ENCODE measurements around the gene INPP4A.

INPP4A gene

GRCh38 chr2:98438190-98439133 is 6.2 kb upstream of the INPP4A start:
- DNase-seq, result no peak

GRCh38 chr2:98441706-98442450 is 2.8 kb upstream of the INPP4A start:
- no peak for DNase-seq

GRCh38 chr2:98442488-98442887 is 2.2 kb upstream of the INPP4A start:
- DNase-seq, result no peak

DNA sequence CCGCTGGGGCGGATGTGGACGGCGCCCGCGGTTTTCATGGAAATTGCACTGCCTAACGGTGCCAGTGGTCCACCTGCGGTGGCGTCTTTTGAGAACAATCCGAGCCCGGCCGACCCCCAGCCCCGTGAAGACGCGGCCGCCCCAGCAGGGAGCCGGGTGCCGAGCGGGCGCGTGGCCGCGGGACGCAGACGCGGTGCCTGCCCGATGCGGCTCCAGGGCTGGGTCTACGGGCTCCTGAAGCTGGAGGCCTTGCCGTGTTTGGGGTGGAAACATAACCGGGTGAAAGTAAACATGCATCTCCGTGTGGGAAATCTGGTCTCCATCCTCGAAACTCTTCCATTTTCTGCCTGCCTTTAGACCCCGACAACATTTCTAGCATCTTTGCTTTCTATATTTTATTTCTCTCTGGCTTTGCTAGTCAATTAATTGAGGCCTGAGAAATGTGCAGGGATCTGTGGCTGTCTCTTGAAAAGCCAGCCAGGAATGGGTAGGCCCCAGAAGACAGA is 572 bp downstream of the INPP4A start:
- DNase-seq, result peak; percentile 56

DNA sequence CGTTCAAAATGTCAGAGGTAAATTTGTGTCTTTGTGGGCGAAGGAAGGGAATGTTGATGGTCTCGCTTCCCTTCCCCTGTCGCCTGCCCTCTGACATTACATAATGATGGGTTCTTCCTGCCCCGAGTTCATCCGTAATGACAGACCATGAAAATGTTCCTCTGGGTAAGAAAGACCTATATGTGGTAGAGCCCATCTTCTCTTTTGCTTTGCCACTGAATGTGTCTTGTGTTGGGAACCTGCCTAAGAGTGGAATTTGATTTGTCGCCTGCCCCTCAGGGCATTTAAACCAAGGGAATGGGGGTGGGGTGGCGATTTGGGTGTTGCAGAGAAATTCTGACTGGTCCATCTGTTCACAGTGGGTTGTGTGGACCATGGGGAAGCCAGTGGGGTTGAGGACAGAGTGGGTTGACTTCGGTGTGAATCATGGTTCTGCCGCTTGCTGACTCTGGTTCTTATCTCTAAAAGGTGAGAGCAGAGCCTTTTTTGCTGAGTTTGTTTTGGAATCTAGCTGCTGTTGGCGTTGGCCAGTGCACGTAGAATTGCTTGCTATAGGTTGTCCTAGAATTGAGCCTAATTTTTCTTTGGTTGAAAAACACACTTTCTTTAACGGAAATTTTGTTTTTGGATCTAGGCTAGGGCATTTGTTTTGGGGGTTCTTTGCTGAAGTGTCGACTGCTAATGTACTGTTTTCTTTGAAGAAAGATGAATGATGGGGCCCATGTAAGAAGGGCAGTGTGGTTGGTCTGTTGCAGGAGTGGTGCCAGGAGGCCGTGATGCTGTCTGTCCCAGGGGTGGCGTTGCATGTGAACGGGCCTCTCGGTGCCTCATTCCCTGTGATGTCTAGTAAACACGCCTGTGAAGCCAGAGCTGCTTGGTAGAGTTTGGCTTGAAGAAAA is 1.3 kb downstream of the INPP4A start:
- DNase-seq, result no peak

DNA sequence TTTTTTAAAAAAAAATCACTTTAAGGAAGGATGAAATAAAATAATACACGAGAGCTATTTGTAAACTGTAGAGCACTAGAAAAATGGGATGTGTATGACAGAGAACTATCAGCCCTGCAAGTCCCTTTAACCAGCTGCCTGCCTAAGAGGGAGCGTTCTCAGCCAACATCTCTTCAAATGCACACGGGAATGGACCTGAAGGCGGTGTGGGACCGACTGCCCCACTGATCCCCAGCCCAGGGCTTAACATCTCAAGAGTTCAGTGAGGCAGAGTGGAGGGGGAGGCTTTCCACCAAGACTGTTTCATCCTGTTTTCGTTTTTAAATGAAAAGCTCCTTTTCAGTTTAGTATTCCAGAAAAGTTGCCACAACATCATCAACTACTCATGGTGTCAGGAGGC is 2.2 kb downstream of the INPP4A start:
- no peak for DNase-seq

GRCh38 chr2:98448441-98449145 is 3.9 kb downstream of the INPP4A start:
- DNase-seq, result no peak

- DNase-seq, result no peak
Observed at GRCh38 chr2:98452396-98453027, 7.9 kb downstream of the INPP4A start.

- DNase-seq, result no peak
Observed at GRCh38 chr2:98453083-98453482, 8.4 kb downstream of the INPP4A start.

DNA sequence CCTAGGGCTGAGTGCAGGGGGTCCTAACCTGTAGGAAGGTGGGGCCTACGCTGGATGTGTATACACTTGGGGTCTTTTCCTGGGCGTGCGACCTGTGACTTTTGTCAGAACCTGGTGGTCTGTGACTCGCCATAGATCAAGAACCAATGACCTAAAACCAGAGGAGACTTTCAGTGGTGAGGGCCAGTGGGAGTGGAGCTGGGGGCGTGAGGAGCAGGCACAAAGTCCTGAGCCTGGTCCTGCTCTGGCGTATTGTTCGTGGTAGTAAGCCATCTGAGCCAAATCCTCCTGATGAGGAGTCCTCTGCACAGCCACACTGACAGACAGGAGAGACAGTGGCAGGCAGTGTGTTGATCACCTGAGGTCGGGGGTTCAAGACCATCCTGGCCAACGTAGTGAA is 8.9 kb downstream of the INPP4A start:
- DNase-seq, result no peak

- DNase-seq, result no peak
Observed at GRCh38 chr2:98454073-98454472, 9.4 kb downstream of the INPP4A start.

GRCh38 chr2:98454500-98455235 is 10.0 kb downstream of the INPP4A start:
- no peak for DNase-seq

DNA sequence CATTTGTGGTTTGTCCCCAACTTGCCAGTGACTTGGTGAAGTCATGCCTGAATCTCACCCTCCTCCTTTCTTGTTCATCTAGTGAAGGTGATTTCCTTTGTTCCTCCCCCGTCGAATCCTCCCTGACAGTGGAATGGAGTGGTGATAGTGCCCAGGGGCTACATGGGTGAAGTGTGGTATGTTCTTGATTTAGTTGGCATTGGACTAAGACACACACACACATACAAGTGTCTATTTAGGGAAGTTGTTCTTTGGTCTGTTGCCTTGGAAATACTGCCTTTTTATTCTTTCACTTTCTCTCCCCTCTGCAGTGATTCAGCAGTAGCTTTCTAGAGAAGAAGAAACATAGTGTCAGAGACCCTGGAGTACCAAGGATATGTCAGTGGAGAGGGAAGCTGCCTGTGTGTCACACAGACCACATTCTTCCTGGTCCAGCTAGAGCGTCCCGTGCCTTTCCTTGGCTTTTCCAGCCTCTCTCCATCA is 10.9 kb downstream of the INPP4A start:
- DNase-seq, result no peak

- no peak for DNase-seq
Observed at GRCh38 chr2:98457045-98457696, 12.5 kb downstream of the INPP4A start.

DNA sequence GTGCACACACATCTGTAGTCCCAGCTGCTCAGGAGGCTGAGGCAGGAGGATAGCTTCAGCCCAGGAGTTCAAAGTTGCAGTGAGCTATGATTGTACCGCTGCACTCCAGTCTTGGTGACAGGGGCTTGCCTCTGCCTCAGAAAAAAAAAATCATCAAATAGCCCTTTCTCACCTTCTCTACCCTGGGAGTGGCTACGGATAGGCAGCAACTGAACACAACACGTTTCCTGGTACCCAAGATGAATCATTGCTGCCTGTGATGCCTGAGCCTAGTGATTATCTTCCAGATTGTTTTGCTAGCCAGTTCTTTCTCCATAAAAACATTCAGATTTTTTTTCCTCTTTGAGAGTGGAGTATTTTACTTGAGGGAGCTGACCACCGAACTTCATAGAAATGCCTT is 13.5 kb downstream of the INPP4A start:
- no peak for DNase-seq

GRCh38 chr2:98458667-98459380 is 14.2 kb downstream of the INPP4A start:
- DNase-seq, result no peak

DNA sequence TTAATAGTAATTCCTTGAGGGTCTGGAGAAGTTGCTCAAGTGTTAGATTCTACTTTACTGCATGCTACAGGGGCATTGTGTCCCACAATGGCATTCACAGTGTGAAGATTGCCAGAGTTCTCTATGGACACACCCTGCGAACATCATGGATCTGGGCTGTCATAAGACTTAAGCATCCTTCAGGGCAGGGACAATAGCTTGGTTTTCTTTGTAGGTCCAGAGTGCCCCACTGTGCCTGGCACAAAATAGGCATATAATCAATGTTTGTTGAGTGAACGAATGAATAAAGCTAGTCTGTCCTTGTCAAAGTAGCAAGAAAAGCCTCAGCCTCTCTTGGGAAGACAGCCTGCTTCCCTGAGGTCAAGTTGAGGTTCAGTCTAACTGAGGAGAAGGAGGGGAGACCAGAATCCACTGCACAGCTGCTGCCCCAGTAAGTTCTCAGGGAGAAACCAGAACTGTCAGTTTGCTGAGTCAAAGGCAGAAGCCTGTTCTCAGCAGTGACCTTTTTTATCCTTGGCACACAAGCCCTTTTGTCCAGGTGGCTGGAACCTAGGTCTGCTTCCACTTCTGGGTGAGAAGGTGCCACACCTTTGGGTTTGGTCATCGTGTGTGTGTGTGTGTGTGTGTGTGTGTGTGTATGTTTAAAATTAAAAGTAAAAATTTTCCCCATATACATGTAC is 15.0 kb downstream of the INPP4A start:
- DNase-seq, result no peak

DNA sequence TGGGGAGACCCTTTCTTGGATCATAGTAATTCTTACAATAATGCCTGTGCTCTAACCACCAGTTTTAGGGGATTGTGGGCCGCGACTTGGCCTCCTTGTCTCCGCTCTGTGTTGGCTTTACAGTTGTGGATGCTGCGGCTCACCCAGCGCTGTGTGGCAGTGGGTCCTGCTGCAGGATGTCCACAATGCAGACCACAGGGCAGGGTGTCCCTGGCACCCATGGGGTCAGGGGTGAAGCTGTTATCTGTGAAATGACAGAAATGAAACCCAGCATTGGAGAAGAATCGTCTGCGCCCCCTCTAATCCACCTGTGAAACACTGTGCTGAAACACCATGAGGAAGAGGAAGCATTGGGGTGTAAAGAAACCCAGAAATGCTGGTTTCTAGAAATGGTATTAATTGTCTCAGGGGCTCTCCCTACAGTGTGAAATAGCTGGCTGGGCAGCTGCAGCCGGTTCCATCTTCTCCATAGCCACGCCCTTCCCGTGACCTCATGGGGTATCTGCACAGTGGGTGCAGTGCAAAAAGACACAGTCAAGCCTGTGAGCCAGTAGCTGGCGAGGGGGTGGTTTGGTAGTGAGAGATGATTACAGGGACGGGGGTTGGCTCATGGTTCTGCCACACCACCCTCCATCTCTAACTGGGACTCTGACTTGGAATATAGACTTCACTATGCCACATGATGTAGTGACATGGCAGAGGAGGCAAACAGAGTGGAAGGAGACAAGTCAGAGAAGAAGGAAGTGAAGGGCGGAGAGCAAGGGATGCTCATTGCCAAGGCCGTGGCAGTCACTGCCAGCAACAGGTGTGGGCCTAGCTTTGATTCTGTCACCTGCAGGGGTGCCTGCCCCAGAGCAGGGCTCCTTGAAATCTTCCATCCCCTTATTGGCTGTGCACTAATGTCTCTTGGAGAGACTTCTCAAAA is 16.2 kb downstream of the INPP4A start:
- DNase-seq, result no peak

Measured in COR-L47 (cell line).